Uterus (tissue), 2 donors: ENCODE data around the gene PPBP.

Experiments
- CTCF ChIP-seq, 4 experiments: fragments of 200-600 bp in 2 of 4; fragments of 450-650 bp in 2 of 4; sonication (generic) in 2 of 4; IDR thresholded peaks; one replicate each; pipeline ENCODE4 v1.5.1; 2016 to 2019; ENCODE audit warnings: antibody characterized with exemption in 4 of 4, mild to moderate bottlenecking in 2 of 4, moderate library complexity in 1 of 4
- POLR2A ChIP-seq, 2 donors: fragments of 450-650 bp; IDR thresholded peaks; one replicate each; pipeline ENCODE4 v1.6.1; 2016; ENCODE audit warnings: antibody characterized with exemption in 2 of 2, mild to moderate bottlenecking in 1 of 2, moderate library complexity in 1 of 2

- TF ChIP-seq CTCF (IDR thresholded peaks at IDR 0.05) = no peak
- no peak for TF ChIP-seq POLR2A (IDR thresholded peaks at IDR 0.05)
Measured at GRCh38 chr4:74009307-74009706, 21.3 kb upstream of the PPBP start.
